Osteoblast (primary cell): Measurements from ENCODE around the gene RPL19. TPM values are rescaled to one million over a fixed set of nuclear protein-coding genes. Genes with fewer than 3 reads are reported as not detected.

Source experiments
- DNase-seq: peaks from one replicate; pipeline ENCODE4 v3.0.0; 2011; ENCODE audit warnings: low spot score, mixed read lengths; ENCODE audit not compliant: insufficient read length; ENCODE audit errors: missing footprints
- H2AFZ ChIP-seq: 2 replicates; pipeline ENCODE4 v1.6.0; 2011; ENCODE audit warnings: mild to moderate bottlenecking, low read length
- H3K27ac ChIP-seq: 2 replicates; pipeline ENCODE4 v1.5.1; 2011; ENCODE audit warnings: mild to moderate bottlenecking, low read depth, low read length, moderate library complexity
- H3K27me3 ChIP-seq: 2 replicates; pipeline ENCODE4 v1.6.0; 2012; ENCODE audit warnings: mild to moderate bottlenecking, control low read depth, inconsistent platforms, low read length, moderate library complexity; ENCODE audit not compliant: insufficient read depth
- H3K36me3 ChIP-seq: 2 replicates; pipeline ENCODE4 v1.5.1; 2011; ENCODE audit warnings: mild to moderate bottlenecking, low read length, control low read depth, moderate library complexity; ENCODE audit not compliant: insufficient read depth
- H3K4me1 ChIP-seq: 2 replicates; pipeline ENCODE4 v1.5.1; 2011; ENCODE audit warnings: mild to moderate bottlenecking, low read length, control low read depth, moderate library complexity; ENCODE audit not compliant: insufficient read depth
- H3K4me2 ChIP-seq: 2 replicates; pipeline ENCODE4 v1.6.0; 2011; ENCODE audit warnings: mild to moderate bottlenecking, low read length; ENCODE audit not compliant: insufficient read depth
- H3K4me3 ChIP-seq: fragments of 200-600 bp; sonication (generic); 3 replicates; pipeline ENCODE4 v1.5.1; 2012; ENCODE audit warnings: mild to moderate bottlenecking, low read length, inconsistent platforms; ENCODE audit not compliant: insufficient read depth
- H3K79me2 ChIP-seq: 2 replicates; pipeline ENCODE4 v1.6.0; 2012; ENCODE audit warnings: mild to moderate bottlenecking, low read length, control low read depth, inconsistent platforms; ENCODE audit not compliant: insufficient read depth
- H3K9me3 ChIP-seq: 2 replicates; pipeline ENCODE4 v1.5.1; 2011; ENCODE audit warnings: low read depth, low read length, control low read depth
- H4K20me1 ChIP-seq: 2 replicates; pipeline ENCODE4 v1.6.0; 2012; ENCODE audit warnings: mild to moderate bottlenecking, low read length, control low read depth; ENCODE audit not compliant: insufficient read depth
- CTCF ChIP-seq: IDR thresholded peaks from 2 replicates; pipeline ENCODE4 v1.5.1; 2011; ENCODE audit warnings: mild to moderate bottlenecking, low read depth, low read length, moderate library complexity; ENCODE audit errors: extremely low read depth
- total RNA-seq: library from RNA; depleted of rRNA; stranded (reverse); fragments of >200 nt; gene quantifications from 2 replicates; pipeline ENCODE4 v1.2.3, GENCODE V29; 2012

RPL19 gene
- total RNA-seq, 1 donor: 1,279 TPM

GRCh38 chr17:39158623-39159022, 41.5 kb upstream of the RPL19 start:
- no peaks in the 10 kb centered on the region for H4K20me1 ChIP-seq
- no peak overlapping the region for H3K4me2 ChIP-seq
- H3K36me3 ChIP-seq: no peaks in the 10 kb centered on the region
- no peak overlapping the region for H3K4me3 ChIP-seq
- TF ChIP-seq CTCF: no peak
- H3K9me3 ChIP-seq: no peaks in the 10 kb centered on the region
- DNase-seq: no peak
- no peak overlapping the region for H2AFZ ChIP-seq
- no peaks in the 10 kb centered on the region for H3K79me2 ChIP-seq
- no peaks in the 10 kb centered on the region for H3K4me1 ChIP-seq
- no peak overlapping the region for H3K27ac ChIP-seq
- peaks cover 7% of the 10 kb centered on the region for H3K27me3 ChIP-seq

- no peaks in the 10 kb centered on the region for H3K9me3 ChIP-seq
- no peaks in the 10 kb centered on the region for H3K79me2 ChIP-seq
- H4K20me1 ChIP-seq: no peaks in the 10 kb centered on the region
- DNase-seq: peak; percentile 13
- peaks cover 22% of the 10 kb centered on the region for H3K27me3 ChIP-seq
- no peak overlapping the region for H3K27ac ChIP-seq
- no peak for TF ChIP-seq CTCF
- H3K36me3 ChIP-seq: no peaks in the 10 kb centered on the region
- peaks cover 3% of the 10 kb centered on the region for H3K4me1 ChIP-seq
- no peak overlapping the region for H2AFZ ChIP-seq
- no peak overlapping the region for H3K4me2 ChIP-seq
- H3K4me3 ChIP-seq: no peak overlapping the region
Measured at GRCh38 chr17:39161962-39162361, 38.1 kb upstream of the RPL19 start.

GRCh38 chr17:39164675-39165143, 35.4 kb upstream of the RPL19 start:
- H2AFZ ChIP-seq: peak overlapping the region; percentile 95

More at GRCh38 chr17:39164675-39165143, 35.4 kb upstream of the RPL19 start:
- Histone ChIP-seq H3K27me3 (peaks cover 24% of the 10 kb centered on the region), H3K36me3 (no peaks in the 10 kb centered on the region), H3K4me2 (peak overlapping the region; percentile 88), H3K79me2 (no peaks in the 10 kb centered on the region), H3K4me1 (peaks cover 3% of the 10 kb centered on the region), H3K27ac (no peak overlapping the region), H3K4me3 (peak overlapping the region; percentile 73), H3K9me3 (no peaks in the 10 kb centered on the region), H4K20me1 (no peaks in the 10 kb centered on the region)
- TF ChIP-seq CTCF: peak; percentile 91
- peak; percentile 100 for DNase-seq
